ENCODE results near the gene CHCHD3. TPM values are rescaled to one million over a fixed set of nuclear protein-coding genes. Genes with fewer than 3 reads are reported as not detected.

CHCHD3 gene
- total RNA-seq, 1 experiment from 2014 or later = 149 TPM

DNA sequence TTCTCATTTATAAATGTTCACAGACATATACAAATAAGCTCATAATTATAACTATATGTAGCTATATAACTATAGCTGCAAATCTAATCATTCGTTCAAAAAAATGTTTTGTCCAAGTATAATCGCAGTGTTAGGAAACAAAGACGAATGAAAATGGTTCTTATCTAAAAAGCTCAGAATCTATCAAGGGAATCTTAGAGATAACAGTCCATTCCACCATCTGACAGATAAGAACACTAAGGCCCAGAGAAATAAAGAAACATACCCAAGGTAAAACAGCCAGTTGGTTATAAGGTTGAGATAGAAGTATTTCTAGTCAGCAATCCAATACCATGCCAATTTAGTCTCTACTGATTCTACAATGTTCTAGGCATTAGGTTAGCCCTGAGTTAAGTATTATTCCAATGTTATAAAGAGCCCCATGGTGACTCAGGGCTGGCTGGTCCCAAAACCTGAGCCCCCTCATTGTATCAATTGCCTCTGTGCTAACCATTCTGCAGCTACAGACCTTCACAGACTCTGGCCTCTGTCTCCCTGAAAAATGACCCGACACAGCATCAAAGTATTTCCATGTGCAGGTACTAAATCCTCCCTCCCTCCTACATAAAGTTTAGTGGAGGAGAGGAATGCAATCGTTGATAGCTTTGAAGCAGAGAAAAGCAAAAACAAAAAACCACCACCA lies 30.0 kb downstream of the CHCHD3 start:
- H3K9me2 ChIP-seq (replicated peaks; ENCODE audit: low read length) = no peaks in the 10 kb centered on the region
- no peak overlapping the region for H3K27ac ChIP-seq (ENCODE audit: low read length)
- ChIA-PET POLR2A (ENCODE audit: unreplicated experiment) (no interaction called here), CTCF (no interaction called here)
- H3K27me3 ChIP-seq (ENCODE audit: low read length) = no peaks in the 10 kb centered on the region
- ATAC-seq (no peak), DNase-seq (no peak)
- peaks cover 83% of the 10 kb centered on the region for H3K79me2 ChIP-seq (ENCODE audit: low read length)
- H3K4me3 ChIP-seq (ENCODE audit: low read length) = no peak overlapping the region
- H3K9me3 ChIP-seq (ENCODE audit: low read length) = no peaks in the 10 kb centered on the region
- intact Hi-C loops (cut with micrococcal nuclease) = no loop called here
- no peaks in the 10 kb centered on the region for H3F3A ChIP-seq (ENCODE audit: low read length, unreplicated experiment)
- TF ChIP-seq EZH2phosphoT487 (IDR thresholded peaks at IDR 0.05; ENCODE audit: borderline replicate concordance, low read length) (no peak), EZH2 (IDR thresholded peaks at IDR 0.05; ENCODE audit: low read length, unreplicated experiment) (no peak), CTCF (conservative IDR thresholded peaks at IDR 0.05; ENCODE audit: low read depth, low read length) (no peak)
- H3K4me1 ChIP-seq (ENCODE audit: insufficient read depth, low read length) = peaks cover 13% of the 10 kb centered on the region
- H3K4me2 ChIP-seq (ENCODE audit: low read length) = no peak overlapping the region
- no peaks in the 10 kb centered on the region for H3K36me3 ChIP-seq (ENCODE audit: low read depth, low read length)
- BruUV-seq (replicated peaks) = no TSS peak
- peaks cover 14% of the 10 kb centered on the region; the same call in 1 of the 2 replicates for H4K20me1 ChIP-seq (ENCODE audit: low read length)
- no peak overlapping the region for H3K9ac ChIP-seq (ENCODE audit: low read length)
- H2AFZ ChIP-seq (ENCODE audit: low read length) = no peak overlapping the region

DNA sequence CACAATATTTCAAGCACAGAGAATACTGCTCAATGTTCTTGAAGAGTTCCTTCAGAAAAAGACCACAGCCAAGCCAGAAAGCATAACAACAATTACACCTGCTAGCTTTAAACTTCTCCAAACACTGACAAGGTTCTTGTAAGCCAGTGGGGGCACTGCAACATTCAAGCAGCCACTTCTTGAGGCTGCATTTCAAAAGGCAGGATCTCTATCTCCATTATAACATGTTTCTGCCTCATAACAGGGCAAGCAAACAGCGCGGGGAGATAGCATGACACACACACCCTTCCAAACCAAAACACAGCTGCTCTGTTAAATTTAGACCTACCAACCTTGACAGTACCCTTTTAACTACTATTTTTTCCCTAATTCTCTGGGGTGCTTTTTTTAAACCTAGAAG lies 30.8 kb downstream of the CHCHD3 start:
- Histone ChIP-seq H2AFZ (ENCODE audit: low read length) (no peak overlapping the region), H3K27me3 (ENCODE audit: low read length) (no peaks in the 10 kb centered on the region), H3K9me3 (ENCODE audit: low read length) (no peaks in the 10 kb centered on the region), H4K20me1 (ENCODE audit: low read length) (peaks cover 14% of the 10 kb centered on the region; the same call in 1 of the 2 replicates), H3K9me2 (replicated peaks; ENCODE audit: low read length) (no peaks in the 10 kb centered on the region), H3F3A (ENCODE audit: low read length, unreplicated experiment) (no peaks in the 10 kb centered on the region), H3K27ac (ENCODE audit: low read length) (no peak overlapping the region), H3K4me1 (ENCODE audit: insufficient read depth, low read length) (peaks cover 13% of the 10 kb centered on the region), H3K9ac (ENCODE audit: low read length) (no peak overlapping the region), H3K79me2 (ENCODE audit: low read length) (peaks cover 75% of the 10 kb centered on the region), H3K36me3 (ENCODE audit: low read depth, low read length) (no peaks in the 10 kb centered on the region), H3K4me3 (ENCODE audit: low read length) (no peak overlapping the region), H3K4me2 (ENCODE audit: low read length) (no peak overlapping the region)
- intact Hi-C loops (cut with micrococcal nuclease) = no loop called here
- TF ChIP-seq CTCF (conservative IDR thresholded peaks at IDR 0.05; ENCODE audit: low read depth, low read length) (peak; percentile 36; the same call in 1 of the 2 replicates), EZH2phosphoT487 (IDR thresholded peaks at IDR 0.05; ENCODE audit: borderline replicate concordance, low read length) (no peak)
- POLR2A ChIA-PET (ENCODE audit: unreplicated experiment) = no interaction called here
- BruUV-seq (replicated peaks) = no TSS peak
- ATAC-seq (no peak), DNase-seq (no peak)
- CTCF ChIA-PET = interaction anchor here (1.3 kb wide), 1 partner anchor 31 kb away, joined by 3 read pairs; the partner anchor contains the start of gene CHCHD3
